Thyroid gland (tissue), 4 donors: ENCODE measurements around the gene RTN4RL1.

ENCODE experiments used
- POLR2A ChIP-seq, 2 donors: fragments of 450-650 bp; IDR thresholded peaks; one replicate each; pipeline ENCODE4 v1.6.1; 2017; ENCODE audit warnings: antibody characterized with exemption in 2 of 2, mild to moderate bottlenecking in 2 of 2, moderate library complexity in 1 of 2
- TF ChIP-seq, protein P1 (sequence below), 6 experiments: fragments of 200-600 bp in 3 of 6; fragments of 450-650 bp in 3 of 6; sonication (generic) in 3 of 6; IDR thresholded peaks; one replicate each; pipeline ENCODE4 v1.5.1; 2016 to 2019; ENCODE audit warnings: antibody characterized with exemption in 6 of 6, mild to moderate bottlenecking in 2 of 6, inconsistent platforms in 1 of 6, moderate library complexity in 1 of 6

DNA sequence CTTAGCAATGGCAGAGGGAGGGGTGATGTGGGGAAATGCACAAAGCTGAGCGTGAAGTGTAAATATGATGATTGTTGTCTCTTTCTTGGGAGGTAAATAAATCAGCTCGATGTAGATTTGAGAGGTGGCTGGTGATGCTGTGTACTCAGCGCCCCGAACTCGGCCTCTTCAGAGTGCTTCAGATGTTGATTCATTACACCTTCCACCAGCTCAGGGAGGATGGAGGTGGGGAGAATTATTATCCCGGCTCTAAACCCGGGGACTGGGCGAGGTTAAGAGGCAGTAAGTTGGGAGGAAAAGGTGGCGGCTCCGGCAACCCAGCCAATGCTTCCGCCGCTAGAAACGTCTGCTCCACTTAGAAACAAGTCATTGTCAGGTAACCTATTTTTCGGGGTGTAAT is 108.8 kb downstream of the RTN4RL1 start:
- TF ChIP-seq, protein P1, sequence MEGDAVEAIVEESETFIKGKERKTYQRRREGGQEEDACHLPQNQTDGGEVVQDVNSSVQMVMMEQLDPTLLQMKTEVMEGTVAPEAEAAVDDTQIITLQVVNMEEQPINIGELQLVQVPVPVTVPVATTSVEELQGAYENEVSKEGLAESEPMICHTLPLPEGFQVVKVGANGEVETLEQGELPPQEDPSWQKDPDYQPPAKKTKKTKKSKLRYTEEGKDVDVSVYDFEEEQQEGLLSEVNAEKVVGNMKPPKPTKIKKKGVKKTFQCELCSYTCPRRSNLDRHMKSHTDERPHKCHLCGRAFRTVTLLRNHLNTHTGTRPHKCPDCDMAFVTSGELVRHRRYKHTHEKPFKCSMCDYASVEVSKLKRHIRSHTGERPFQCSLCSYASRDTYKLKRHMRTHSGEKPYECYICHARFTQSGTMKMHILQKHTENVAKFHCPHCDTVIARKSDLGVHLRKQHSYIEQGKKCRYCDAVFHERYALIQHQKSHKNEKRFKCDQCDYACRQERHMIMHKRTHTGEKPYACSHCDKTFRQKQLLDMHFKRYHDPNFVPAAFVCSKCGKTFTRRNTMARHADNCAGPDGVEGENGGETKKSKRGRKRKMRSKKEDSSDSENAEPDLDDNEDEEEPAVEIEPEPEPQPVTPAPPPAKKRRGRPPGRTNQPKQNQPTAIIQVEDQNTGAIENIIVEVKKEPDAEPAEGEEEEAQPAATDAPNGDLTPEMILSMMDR (IDR thresholded peaks at IDR 0.05): no peak
- TF ChIP-seq POLR2A (IDR thresholded peaks at IDR 0.05): no peak
